Measurements from ENCODE around the gene TRMT10B. TPM values are rescaled to one million over a fixed set of nuclear protein-coding genes. Genes with fewer than 3 reads are reported as not detected.
"Not testable (repeated sequence)": the region's sequence is repeated elsewhere in the genome, so short reads cannot be mapped to it uniquely, and the experiment has no call there.

TRMT10B gene
- total RNA-seq, 1 experiment from 2014 or later, result 6.1 TPM

DNA sequence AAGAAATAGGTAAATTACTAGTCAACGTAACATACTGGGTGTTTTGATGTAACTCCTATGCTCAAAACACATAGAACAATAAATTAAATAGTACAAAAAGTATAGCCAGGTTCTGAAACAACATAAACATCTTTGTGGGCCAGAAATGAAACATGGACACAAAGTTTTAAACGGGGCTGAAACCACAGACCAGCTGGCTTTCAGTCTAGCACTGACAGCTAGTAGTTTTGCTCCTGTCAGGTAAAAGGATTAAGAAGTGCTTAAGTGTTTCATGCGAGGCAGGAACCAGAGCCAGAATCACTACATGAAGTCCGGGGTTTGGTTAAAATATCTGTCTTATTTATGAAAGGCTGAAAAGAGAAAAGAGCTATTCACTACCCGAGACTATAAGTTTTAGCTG, 66.5 kb downstream of the TRMT10B start:
- CTCF ChIA-PET, result no interaction called here
- Mint-ChIP-seq H3K4me3 (no peak overlapping the region), H3K9me3 (no peaks in the 10 kb centered on the region; the same call in 1 of the 2 replicates), H3K27ac (no peak overlapping the region), H3K27me3 (ENCODE audit: low read depth) (no peaks in the 10 kb centered on the region), H3K4me1 (no peaks in the 10 kb centered on the region), H3K36me3 (peaks cover 19% of the 10 kb centered on the region)
- DNase-seq (ENCODE audit: low spot score) (no peak), ATAC-seq (no peak)
- POLR2A ChIA-PET, result no interaction called here
- TF ChIP-seq, protein P1, sequence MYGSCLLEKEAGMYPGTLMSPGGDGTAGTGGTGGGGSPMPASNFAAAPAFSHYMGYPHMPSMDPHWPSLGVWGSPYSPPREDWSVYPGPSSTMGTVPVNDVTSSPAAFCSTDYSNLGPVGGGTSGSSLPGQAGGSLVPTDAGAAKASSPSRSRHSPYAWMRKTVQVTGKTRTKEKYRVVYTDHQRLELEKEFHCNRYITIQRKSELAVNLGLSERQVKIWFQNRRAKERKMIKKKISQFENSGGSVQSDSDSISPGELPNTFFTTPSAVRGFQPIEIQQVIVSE (CRISPR knock-in tag; IDR thresholded peaks at IDR 0.05; ENCODE audit: borderline replicate concordance), result no peak
- TF ChIP-seq FOXP4 (CRISPR knock-in tag; IDR thresholded peaks at IDR 0.05) (no peak), ZNF423 (CRISPR knock-in tag; IDR thresholded peaks at IDR 0.05) (no peak), JUN (CRISPR knock-in tag; IDR thresholded peaks at IDR 0.05) (no peak), GABPB1 (CRISPR knock-in tag; IDR thresholded peaks at IDR 0.05) (no peak), NFE2L1 (CRISPR knock-in tag; IDR thresholded peaks at IDR 0.05) (no peak), ZNF512 (CRISPR knock-in tag; IDR thresholded peaks at IDR 0.05; ENCODE audit: borderline replicate concordance) (no peak), IRF2 (CRISPR knock-in tag; IDR thresholded peaks at IDR 0.05; ENCODE audit: borderline replicate concordance, low read depth) (no peak), ERG (CRISPR knock-in tag; IDR thresholded peaks at IDR 0.05) (no peak), ZNF281 (CRISPR knock-in tag; IDR thresholded peaks at IDR 0.05) (no peak)
- TF ChIP-seq, protein P2, sequence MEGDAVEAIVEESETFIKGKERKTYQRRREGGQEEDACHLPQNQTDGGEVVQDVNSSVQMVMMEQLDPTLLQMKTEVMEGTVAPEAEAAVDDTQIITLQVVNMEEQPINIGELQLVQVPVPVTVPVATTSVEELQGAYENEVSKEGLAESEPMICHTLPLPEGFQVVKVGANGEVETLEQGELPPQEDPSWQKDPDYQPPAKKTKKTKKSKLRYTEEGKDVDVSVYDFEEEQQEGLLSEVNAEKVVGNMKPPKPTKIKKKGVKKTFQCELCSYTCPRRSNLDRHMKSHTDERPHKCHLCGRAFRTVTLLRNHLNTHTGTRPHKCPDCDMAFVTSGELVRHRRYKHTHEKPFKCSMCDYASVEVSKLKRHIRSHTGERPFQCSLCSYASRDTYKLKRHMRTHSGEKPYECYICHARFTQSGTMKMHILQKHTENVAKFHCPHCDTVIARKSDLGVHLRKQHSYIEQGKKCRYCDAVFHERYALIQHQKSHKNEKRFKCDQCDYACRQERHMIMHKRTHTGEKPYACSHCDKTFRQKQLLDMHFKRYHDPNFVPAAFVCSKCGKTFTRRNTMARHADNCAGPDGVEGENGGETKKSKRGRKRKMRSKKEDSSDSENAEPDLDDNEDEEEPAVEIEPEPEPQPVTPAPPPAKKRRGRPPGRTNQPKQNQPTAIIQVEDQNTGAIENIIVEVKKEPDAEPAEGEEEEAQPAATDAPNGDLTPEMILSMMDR (IDR thresholded peaks at IDR 0.05), result no peak
- TF ChIP-seq, protein P3, sequence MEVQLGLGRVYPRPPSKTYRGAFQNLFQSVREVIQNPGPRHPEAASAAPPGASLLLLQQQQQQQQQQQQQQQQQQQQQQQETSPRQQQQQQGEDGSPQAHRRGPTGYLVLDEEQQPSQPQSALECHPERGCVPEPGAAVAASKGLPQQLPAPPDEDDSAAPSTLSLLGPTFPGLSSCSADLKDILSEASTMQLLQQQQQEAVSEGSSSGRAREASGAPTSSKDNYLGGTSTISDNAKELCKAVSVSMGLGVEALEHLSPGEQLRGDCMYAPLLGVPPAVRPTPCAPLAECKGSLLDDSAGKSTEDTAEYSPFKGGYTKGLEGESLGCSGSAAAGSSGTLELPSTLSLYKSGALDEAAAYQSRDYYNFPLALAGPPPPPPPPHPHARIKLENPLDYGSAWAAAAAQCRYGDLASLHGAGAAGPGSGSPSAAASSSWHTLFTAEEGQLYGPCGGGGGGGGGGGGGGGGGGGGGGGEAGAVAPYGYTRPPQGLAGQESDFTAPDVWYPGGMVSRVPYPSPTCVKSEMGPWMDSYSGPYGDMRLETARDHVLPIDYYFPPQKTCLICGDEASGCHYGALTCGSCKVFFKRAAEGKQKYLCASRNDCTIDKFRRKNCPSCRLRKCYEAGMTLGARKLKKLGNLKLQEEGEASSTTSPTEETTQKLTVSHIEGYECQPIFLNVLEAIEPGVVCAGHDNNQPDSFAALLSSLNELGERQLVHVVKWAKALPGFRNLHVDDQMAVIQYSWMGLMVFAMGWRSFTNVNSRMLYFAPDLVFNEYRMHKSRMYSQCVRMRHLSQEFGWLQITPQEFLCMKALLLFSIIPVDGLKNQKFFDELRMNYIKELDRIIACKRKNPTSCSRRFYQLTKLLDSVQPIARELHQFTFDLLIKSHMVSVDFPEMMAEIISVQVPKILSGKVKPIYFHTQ (CRISPR knock-in tag; IDR thresholded peaks at IDR 0.05), result no peak

DNA sequence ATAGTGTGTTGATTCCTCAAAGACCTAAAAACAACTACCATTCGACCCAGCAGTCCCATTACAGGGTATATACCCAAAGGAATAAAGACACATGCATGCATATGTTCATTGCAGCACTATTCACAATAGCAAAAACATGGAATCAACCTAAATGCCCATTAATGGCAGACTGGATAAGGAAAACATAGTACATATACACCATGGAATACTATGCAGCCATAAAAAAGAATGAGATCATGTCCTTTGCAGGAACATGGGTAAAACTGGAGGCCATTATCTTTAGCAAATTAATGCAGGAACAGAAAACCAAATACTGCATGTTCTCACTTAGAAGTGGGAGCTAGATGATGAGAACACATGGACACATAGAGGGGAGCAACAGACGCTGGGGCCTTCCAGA, 71.6 kb downstream of the TRMT10B start:
- H3K36me3 Mint-ChIP-seq, result peaks cover 22% of the 10 kb centered on the region
- CTCF ChIA-PET; H3K27me3 Mint-ChIP-seq (ENCODE audit: low read depth); POLR2A ChIA-PET; H3K27ac Mint-ChIP-seq; H3K4me3 Mint-ChIP-seq; DNase-seq (ENCODE audit: low spot score); H3K9me3 Mint-ChIP-seq; H3K4me1 Mint-ChIP-seq; ATAC-seq: not testable (repeated sequence)

Data from WTC11 (cell line).